Measurements from ENCODE around the gene PCDHGA6.
"Not testable (repeated sequence)": the region's sequence is repeated elsewhere in the genome, so short reads cannot be mapped to it uniquely, and the experiment has no call there.

The PCDHGA6 gene

GRCh38 chr5:141392429-141393198 lies 18.9 kb downstream of the PCDHGA6 start, which contains the start of gene PCDHGA8:
TSS of gene PCDHGA8 (plus strand) at chr5:141392633. CDS start at chr5:141392814, 181 bp downstream.
- DNase-seq (ENCODE audit: low read depth), result no peak

- DNase-seq (ENCODE audit: low read depth), result no peak
These were observed 19.6 kb downstream of the PCDHGA6 start for GRCh38 chr5:141393267-141393666.

DNA sequence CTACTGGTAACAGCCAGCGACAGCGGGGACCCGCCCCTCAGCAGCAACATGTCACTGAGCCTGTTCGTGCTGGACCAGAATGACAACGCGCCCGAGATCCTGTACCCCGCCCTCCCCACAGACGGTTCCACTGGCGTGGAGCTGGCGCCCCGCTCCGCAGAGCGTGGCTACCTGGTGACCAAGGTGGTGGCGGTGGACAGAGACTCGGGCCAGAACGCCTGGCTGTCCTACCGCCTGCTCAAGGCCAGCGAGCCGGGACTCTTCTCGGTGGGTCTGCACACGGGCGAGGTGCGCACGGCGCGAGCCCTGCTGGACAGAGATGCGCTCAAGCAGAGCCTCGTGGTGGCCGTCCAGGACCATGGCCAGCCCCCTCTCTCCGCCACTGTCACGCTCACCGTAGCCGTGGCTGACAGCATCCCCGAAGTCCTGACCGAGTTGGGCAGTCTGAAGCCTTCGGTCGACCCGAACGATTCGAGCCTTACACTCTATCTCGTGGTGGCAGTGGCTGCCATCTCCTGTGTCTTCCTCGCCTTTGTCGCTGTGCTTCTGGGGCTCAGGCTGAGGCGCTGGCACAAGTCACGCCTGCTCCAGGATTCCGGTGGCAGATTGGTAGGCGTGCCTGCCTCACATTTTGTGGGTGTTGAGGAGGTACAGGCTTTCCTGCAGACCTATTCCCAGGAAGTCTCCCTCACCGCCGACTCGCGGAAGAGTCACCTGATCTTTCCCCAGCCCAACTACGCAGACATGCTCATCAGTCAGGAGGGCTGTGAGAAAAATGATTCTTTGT lies 20.9 kb downstream of the PCDHGA6 start:
- not testable (repeated sequence) for DNase-seq (ENCODE audit: low read depth)

GRCh38 chr5:141397756-141398551 lies 24.3 kb downstream of the PCDHGA6 start, which contains the start of gene PCDHGB5:
TSS of gene PCDHGB5 (plus strand) at chr5:141397947. CDS start at chr5:141398128, 181 bp downstream.
- DNase-seq (ENCODE audit: low read depth), result peak; percentile 40

DNA sequence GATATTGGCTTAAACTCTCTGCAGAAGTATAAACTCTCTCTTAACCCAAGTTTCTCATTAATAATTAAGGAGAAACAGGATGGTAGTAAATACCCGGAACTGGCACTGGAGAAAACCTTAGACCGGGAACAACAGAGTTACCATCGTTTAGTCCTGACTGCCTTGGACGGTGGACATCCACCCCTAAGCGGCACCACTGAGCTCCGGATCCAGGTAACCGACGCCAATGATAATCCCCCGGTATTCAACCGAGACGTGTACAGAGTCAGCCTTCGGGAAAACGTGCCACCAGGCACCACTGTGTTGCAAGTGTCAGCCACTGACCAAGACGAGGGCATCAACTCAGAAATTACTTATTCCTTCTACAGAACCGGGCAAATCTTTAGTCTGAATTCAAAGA lies 24.9 kb downstream of the PCDHGA6 start:
- no peak for DNase-seq (ENCODE audit: low read depth)

DNA sequence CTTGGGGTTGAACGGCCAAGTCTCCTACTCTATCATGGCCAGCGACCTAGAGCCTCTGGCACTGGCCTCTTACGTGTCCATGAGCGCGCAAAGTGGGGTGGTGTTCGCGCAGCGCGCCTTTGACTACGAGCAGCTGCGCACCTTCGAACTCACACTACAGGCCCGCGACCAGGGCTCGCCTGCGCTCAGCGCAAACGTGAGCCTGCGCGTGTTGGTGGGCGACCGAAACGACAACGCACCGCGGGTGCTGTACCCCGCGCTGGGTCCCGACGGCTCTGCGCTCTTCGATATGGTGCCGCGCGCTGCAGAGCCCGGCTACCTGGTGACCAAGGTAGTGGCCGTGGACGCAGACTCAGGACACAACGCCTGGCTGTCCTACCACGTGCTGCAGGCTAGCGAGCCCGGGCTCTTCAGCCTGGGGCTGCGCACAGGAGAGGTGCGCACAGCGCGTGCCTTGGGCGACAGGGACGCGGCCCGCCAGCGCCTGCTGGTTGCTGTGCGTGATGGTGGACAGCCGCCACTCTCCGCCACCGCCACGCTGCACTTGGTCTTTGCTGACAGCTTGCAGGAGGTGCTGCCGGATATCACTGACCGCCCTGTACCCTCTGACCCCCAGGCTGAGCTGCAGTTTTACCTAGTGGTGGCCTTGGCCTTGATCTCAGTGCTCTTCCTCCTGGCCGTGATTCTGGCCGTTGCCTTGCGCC lies 26.0 kb downstream of the PCDHGA6 start:
- no peak for DNase-seq (ENCODE audit: low read depth)

GRCh38 chr5:141402553-141403243 lies 29.0 kb downstream of the PCDHGA6 start, which contains the start of gene PCDHGA9:
TSS of gene PCDHGA9 (plus strand) at chr5:141402778. CDS start at chr5:141402953, 175 bp downstream.
- DNase-seq (ENCODE audit: low read depth), result no peak

- no peak for DNase-seq (ENCODE audit: low read depth)
These were observed 29.7 kb downstream of the PCDHGA6 start for GRCh38 chr5:141403387-141403786.

GRCh38 chr5:141407790-141408505 lies 34.3 kb downstream of the PCDHGA6 start, which contains the start of gene PCDHGB6:
TSS of gene PCDHGB6 (plus strand) at chr5:141408021. CDS start at chr5:141408203, 182 bp downstream.
- DNase-seq (ENCODE audit: low read depth), result peak; percentile 38

- DNase-seq (ENCODE audit: low read depth), result no peak
These were observed 36.1 kb downstream of the PCDHGA6 start for GRCh38 chr5:141409598-141410306.

GRCh38 chr5:141411575-141411974 lies 37.9 kb downstream of the PCDHGA6 start:
- no peak for DNase-seq (ENCODE audit: low read depth)

GRCh38 chr5:141412854-141413539 lies 39.3 kb downstream of the PCDHGA6 start, which contains the start of gene PCDHGA10:
TSS of gene PCDHGA10 (plus strand) at chr5:141412987. CDS start at chr5:141413176, 189 bp downstream.
- DNase-seq (ENCODE audit: low read depth), result peak; percentile 40

DNA sequence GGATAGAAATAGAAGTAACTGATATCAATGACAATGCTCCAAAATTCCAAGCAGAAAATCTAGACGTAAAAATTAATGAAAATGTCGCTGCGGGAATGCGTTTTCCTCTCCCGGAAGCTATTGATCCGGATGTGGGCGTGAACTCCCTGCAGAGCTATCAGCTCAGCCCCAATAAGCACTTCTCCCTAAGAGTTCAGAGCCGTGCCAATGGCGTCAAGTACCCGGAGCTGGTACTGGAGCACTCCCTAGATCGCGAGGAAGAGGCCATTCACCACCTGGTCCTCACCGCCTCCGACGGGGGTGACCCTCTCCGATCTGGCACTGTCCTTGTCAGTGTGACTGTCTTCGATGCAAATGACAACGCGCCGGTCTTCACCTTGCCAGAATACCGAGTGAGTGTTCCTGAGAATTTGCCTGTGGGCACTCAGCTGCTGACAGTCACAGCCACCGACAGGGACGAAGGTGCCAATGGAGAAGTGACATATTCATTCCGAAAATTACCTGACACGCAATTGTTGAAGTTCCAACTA lies 39.9 kb downstream of the PCDHGA6 start:
- no peak for DNase-seq (ENCODE audit: low read depth)

- DNase-seq (ENCODE audit: low read depth), result not testable (repeated sequence)
These were observed 41.0 kb downstream of the PCDHGA6 start for GRCh38 chr5:141414548-141415274.

DNA sequence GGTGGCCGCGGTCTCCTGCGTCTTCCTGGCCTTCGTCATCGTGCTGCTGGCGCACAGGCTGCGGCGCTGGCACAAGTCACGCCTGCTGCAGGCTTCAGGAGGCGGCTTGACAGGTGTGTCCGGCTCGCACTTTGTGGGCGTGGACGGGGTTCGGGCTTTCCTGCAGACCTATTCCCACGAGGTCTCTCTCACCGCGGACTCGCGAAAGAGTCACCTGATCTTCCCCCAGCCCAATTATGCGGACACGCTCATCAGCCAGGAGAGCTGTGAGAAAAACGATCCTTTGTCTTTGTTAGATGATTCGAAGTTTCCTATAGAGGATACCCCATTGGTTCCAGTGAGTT lies 41.6 kb downstream of the PCDHGA6 start:
- DNase-seq (ENCODE audit: low read depth), result not testable (repeated sequence)

DNA sequence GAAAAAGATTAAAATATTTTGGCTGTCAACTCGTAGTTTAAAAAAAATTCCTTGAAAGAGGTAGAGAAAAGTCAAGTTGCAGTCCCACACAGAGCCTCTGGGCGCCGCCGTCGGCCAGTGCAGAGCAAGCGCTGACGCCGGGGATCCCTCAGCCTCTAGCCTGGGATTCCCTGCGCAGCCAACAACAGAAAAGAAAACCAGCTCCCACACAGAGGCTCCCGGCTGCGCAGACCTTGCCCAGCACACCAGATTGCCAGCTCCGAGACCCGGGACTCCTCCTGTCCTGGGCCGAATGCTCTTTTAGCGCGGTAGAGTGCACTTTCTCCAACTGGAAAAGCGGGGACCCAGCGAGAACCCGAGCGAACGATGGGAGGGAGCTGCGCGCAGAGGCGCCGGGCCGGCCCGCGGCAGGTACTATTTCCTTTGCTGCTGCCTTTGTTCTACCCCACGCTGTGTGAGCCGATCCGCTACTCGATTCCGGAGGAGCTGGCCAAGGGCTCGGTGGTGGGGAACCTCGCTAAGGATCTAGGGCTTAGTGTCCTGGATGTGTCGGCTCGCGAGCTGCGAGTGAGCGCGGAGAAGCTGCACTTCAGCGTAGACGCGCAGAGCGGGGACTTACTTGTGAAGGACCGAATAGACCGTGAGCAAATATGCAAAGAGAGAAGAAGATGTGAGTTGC lies 43.9 kb downstream of the PCDHGA6 start, which contains the start of gene PCDHGB7:
Gene PCDHGB7 (plus strand): TSS at position 184 of the 679 bp plus-strand sequence. CDS start 183 bp downstream, at position 367.
- DNase-seq (ENCODE audit: low read depth), result peak; percentile 59
